ENCODE results near the gene NUP214.
"Not testable (repeated sequence)": the region's sequence is repeated elsewhere in the genome, so short reads cannot be mapped to it uniquely, and the experiment has no call there.

NUP214 gene

DNA sequence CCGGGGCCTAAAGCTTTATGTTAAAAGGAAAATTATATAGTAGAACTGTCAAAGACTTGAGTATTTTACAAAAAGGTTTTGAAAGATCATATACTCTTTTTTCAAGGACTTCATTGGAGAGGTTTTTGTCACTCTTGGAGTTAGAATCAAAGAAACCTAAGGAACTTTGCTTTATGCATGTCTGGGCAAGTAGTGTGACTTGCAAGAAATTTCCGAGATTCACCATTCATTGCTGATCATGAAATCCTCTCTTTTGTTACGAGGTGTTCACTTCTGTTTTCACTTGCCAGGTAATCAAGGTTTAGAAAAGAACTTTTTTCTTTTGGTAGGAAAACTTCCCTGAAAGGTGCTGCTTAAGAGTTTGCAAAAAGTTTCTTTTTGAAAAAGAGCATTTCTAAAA, 64.8 kb downstream of the NUP214 start:
- Histone ChIP-seq H3K4me3 (ENCODE audit: low read depth, low read length) (no peak overlapping the region), H3K36me3 (replicated peaks) (peaks cover 55% of the 10 kb centered on the region), H3K27me3 (replicated peaks) (no peaks in the 10 kb centered on the region), H3K27ac (no peak overlapping the region)
- DNase-seq: no peak
- TF ChIP-seq, protein P1, sequence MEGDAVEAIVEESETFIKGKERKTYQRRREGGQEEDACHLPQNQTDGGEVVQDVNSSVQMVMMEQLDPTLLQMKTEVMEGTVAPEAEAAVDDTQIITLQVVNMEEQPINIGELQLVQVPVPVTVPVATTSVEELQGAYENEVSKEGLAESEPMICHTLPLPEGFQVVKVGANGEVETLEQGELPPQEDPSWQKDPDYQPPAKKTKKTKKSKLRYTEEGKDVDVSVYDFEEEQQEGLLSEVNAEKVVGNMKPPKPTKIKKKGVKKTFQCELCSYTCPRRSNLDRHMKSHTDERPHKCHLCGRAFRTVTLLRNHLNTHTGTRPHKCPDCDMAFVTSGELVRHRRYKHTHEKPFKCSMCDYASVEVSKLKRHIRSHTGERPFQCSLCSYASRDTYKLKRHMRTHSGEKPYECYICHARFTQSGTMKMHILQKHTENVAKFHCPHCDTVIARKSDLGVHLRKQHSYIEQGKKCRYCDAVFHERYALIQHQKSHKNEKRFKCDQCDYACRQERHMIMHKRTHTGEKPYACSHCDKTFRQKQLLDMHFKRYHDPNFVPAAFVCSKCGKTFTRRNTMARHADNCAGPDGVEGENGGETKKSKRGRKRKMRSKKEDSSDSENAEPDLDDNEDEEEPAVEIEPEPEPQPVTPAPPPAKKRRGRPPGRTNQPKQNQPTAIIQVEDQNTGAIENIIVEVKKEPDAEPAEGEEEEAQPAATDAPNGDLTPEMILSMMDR (IDR thresholded peaks at IDR 0.05; ENCODE audit: low read depth, low read length, missing control alignments): no peak
- in situ Hi-C loops (cut with HindIII; ENCODE audit: low pct_ligation_motif_present, low sequenced_read_pairs): no loop called here

DNA sequence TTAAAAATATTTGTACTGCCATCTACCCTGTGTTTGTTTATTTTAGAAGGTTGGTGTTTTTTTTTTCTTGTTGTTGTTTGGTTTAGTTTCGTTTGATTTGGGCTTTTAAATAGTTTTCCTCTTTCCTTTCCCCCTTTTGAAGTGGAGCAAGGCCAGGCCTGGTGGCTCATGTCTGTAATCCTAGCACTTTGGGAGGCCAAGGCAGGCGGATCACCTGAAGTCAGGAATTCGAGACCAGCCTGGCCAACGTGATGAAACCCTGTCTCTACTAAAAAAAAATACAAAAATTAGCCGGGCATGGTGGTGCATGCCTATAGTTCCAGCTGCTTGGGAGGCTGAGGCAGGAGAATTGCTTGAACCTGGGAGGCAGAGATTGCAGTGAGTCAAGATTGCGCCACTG, 65.6 kb downstream of the NUP214 start:
- DNase-seq; in situ Hi-C loops (cut with HindIII; ENCODE audit: low pct_ligation_motif_present, low sequenced_read_pairs); H3K27me3 ChIP-seq (replicated peaks); H3K27ac ChIP-seq; H3K4me3 ChIP-seq (ENCODE audit: low read depth, low read length): not testable (repeated sequence)
- peaks cover 51% of the 10 kb centered on the region for H3K36me3 ChIP-seq (replicated peaks)

DNA sequence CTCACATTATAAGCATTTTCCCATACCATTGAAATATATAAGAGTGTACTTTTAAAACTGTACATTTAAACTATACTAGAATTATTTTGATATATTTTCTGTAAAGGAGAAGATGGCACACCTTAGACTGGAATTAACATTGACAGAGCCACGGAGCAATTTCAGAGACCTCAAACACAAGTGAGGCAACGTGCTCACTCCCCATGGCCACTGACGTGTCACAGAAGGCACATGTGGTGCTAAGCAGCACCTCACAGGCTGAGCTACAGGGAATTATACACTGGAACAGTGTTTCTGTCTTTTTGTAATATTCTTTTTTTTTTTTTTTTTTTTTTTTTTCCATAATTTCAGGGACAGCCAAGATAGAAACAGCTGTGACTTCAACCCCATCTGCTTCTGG, 66.5 kb downstream of the NUP214 start:
- Histone ChIP-seq H3K27ac (no peak overlapping the region), H3K36me3 (replicated peaks) (peaks cover 51% of the 10 kb centered on the region), H3K27me3 (replicated peaks) (no peaks in the 10 kb centered on the region), H3K4me3 (ENCODE audit: low read depth, low read length) (no peak overlapping the region)
- TF ChIP-seq, protein P1 (IDR thresholded peaks at IDR 0.05; ENCODE audit: low read depth, low read length, missing control alignments): no peak
- in situ Hi-C loops (cut with HindIII; ENCODE audit: low pct_ligation_motif_present, low sequenced_read_pairs): no loop called here
- no peak for DNase-seq

- no peak for DNase-seq
- TF ChIP-seq, protein P1 (IDR thresholded peaks at IDR 0.05; ENCODE audit: low read depth, low read length, missing control alignments): no peak
- in situ Hi-C loops (cut with HindIII; ENCODE audit: low pct_ligation_motif_present, low sequenced_read_pairs): no loop called here
- Histone ChIP-seq H3K36me3 (replicated peaks) (peaks cover 53% of the 10 kb centered on the region), H3K27ac (no peak overlapping the region), H3K27me3 (replicated peaks) (no peaks in the 10 kb centered on the region), H3K4me3 (ENCODE audit: low read depth, low read length) (no peak overlapping the region)
Observed at GRCh38 chr9:131193051-131193450, 67.7 kb downstream of the NUP214 start.

DNA sequence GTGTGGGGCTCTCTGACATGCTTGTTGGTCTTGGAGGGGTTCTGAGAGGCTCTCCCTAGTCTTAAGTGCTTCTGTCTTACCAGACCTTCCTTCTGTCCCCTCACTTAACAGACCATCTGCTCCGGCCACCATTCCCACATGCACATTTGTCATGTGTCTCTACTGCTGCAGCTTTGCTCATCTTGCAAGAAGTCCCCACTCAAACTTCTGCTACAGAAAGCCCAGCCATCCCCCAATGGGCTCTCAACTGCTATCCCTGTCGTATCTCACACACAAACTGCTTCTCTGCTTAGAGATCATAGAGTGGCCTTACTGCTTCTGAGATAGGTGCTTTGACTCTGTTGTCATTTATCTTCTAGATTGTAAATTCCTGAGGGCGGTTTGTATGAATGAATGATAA, 69.4 kb downstream of the NUP214 start:
- H3K27me3 ChIP-seq (replicated peaks): no peaks in the 10 kb centered on the region
- in situ Hi-C loops (cut with HindIII; ENCODE audit: low pct_ligation_motif_present, low sequenced_read_pairs): no loop called here
- no peak for DNase-seq
- H3K4me3 ChIP-seq (ENCODE audit: low read depth, low read length): no peak overlapping the region
- TF ChIP-seq, protein P1 (IDR thresholded peaks at IDR 0.05; ENCODE audit: low read depth, low read length, missing control alignments): no peak
- H3K27ac ChIP-seq: peak overlapping the region; percentile 24
- peaks cover 53% of the 10 kb centered on the region for H3K36me3 ChIP-seq (replicated peaks)

- no peak for DNase-seq
- Histone ChIP-seq H3K36me3 (replicated peaks) (peaks cover 63% of the 10 kb centered on the region), H3K4me3 (ENCODE audit: low read depth, low read length) (no peak overlapping the region), H3K27ac (no peak overlapping the region), H3K27me3 (replicated peaks) (no peaks in the 10 kb centered on the region)
- in situ Hi-C loops (cut with HindIII; ENCODE audit: low pct_ligation_motif_present, low sequenced_read_pairs): no loop called here
- TF ChIP-seq, protein P1 (IDR thresholded peaks at IDR 0.05; ENCODE audit: low read depth, low read length, missing control alignments): no peak
Observed at GRCh38 chr9:131197160-131197911, 72.0 kb downstream of the NUP214 start.
